HepG2 (cell line): ENCODE measurements around the gene STIMATE. TPM values are rescaled to one million over a fixed set of nuclear protein-coding genes. Genes with fewer than 3 reads are reported as not detected.

Experiments
- ATAC-seq: fragments of 200-7000 bp; cut with Tn5 transposase; 3 replicates; pipeline ENCODE4 v1.9.1; 2020; ENCODE audit warnings: mild to moderate bottlenecking, moderate library complexity
- BruUV-seq: library from RNA; stranded (reverse); fragments of 400-500 nt; replicated peaks from 2 replicates; lab custom pipeline; 2021; lab: Mats Ljungman, UMichigan
- CTCF ChIA-PET: fragments of 300-600 bp; formaldehyde crosslinking; extraction: SDS; loops from one replicate; lab custom pipeline; 2021; ENCODE audit warnings: low total read pairs, inconsistent platforms, low intra/inter-chr PET ratio; lab: Yijun Ruan, JAX
- POLR2A ChIA-PET: fragments of 350-600 bp; sonication (Branson Sonifier 250); formaldehyde crosslinking; loops from one replicate; lab custom pipeline; 2020; ENCODE audit warnings: antibody characterized with exemption, inconsistent platforms; lab: Yijun Ruan, JAX
- DNase-seq: peaks from one replicate; pipeline ENCODE4 v3.0.0-alpha.2; 2015; ENCODE audit warnings: low spot score
- FAIRE-seq: peaks from 3 replicates; lab custom pipeline; 2011; peaks lifted over from hg19 to GRCh38; lab: Jason Lieb, UNC
- H2AFZ ChIP-seq: one replicate; pipeline ENCODE4 v1.6.1; 2011; ENCODE audit warnings: low read length, inconsistent platforms
- H3K27ac ChIP-seq: fragments of 300-600 bp; 3 replicates; pipeline ENCODE4 v1.8.0; 2011; ENCODE audit warnings: mixed run types, mild to moderate bottlenecking, mixed read lengths, low read length, inconsistent platforms; ENCODE audit not compliant: insufficient read depth; ENCODE audit errors: extremely low read length
- H3K27me3 ChIP-seq, 2 experiments: fragments of 200-600 bp in 1 of 2; 2 replicates in 1 of 2; 3 replicates in 1 of 2; pipeline versions ENCODE4 v1.6.0 to v1.8.0; 2011; ENCODE audit warnings: low read length in 2 of 2, mild to moderate bottlenecking in 2 of 2, moderate library complexity in 2 of 2, inconsistent platforms in 1 of 2; ENCODE audit not compliant: insufficient read depth in 2 of 2, control insufficient read depth in 1 of 2
- H3K36me3 ChIP-seq, 2 experiments: fragments of 200-600 bp in 1 of 2; replicated peaks in 1 of 2; 2 replicates in 1 of 2; 3 replicates in 1 of 2; pipeline versions ENCODE4 v1.5.1 to v1.8.0; 2011; ENCODE audit warnings: low read length in 2 of 2, inconsistent platforms in 1 of 2; ENCODE audit not compliant: insufficient read depth in 2 of 2, control insufficient read depth in 1 of 2
- H3K4me1 ChIP-seq: 2 replicates; pipeline ENCODE4 v1.5.1; 2012; ENCODE audit warnings: low read length, inconsistent platforms; ENCODE audit not compliant: insufficient read depth
- H3K4me2 ChIP-seq: 2 replicates; pipeline ENCODE4 v1.6.0; 2011; ENCODE audit warnings: low read depth, low read length, inconsistent platforms
- H3K4me3 ChIP-seq, 3 experiments: fragments of 200-600 bp in 1 of 3; sonication (generic), shearing (Covaris generic) in 1 of 3; replicated peaks in 1 of 3; 2 replicates each; pipeline ENCODE4 v1.5.1; 2011 to 2016; ENCODE audit warnings: low read length in 3 of 3, inconsistent platforms in 2 of 3, low read depth in 2 of 3, mild to moderate bottlenecking in 2 of 3, control low read depth in 1 of 3, mixed read lengths in 1 of 3; ENCODE audit not compliant: insufficient read depth in 1 of 3
- H3K79me2 ChIP-seq: one replicate; pipeline ENCODE4 v1.6.1; 2011; ENCODE audit warnings: low read length, inconsistent platforms; ENCODE audit not compliant: insufficient read depth
- H3K9ac ChIP-seq: 2 replicates; pipeline ENCODE4 v1.6.0; 2011; ENCODE audit warnings: mild to moderate bottlenecking, low read depth, low read length, inconsistent platforms; ENCODE audit not compliant: insufficient read depth
- H3K9me3 ChIP-seq: 2 replicates; pipeline ENCODE4 v1.5.1; 2012; ENCODE audit warnings: mild to moderate bottlenecking, low read length
- H4K20me1 ChIP-seq: 2 replicates; pipeline ENCODE4 v1.6.0; 2011; ENCODE audit warnings: inconsistent platforms, mild to moderate bottlenecking, low read length, moderate library complexity; ENCODE audit not compliant: insufficient read depth
- CENPX ChIP-seq: sonication (generic); formaldehyde crosslinking; IDR thresholded peaks from 2 replicates; pipeline ENCODE4 v1.9.0; 2021; ENCODE audit warnings: mild to moderate bottlenecking, missing genetic modification reagents, moderate library complexity
- HMG20A ChIP-seq: IDR thresholded peaks from 2 replicates; pipeline ENCODE4 v1.6.1; 2016; ENCODE audit warnings: borderline replicate concordance
- NCOA1 ChIP-seq: sonication (generic); formaldehyde crosslinking; IDR thresholded peaks from 2 replicates; pipeline ENCODE4 v1.9.0; 2021; ENCODE audit warnings: missing genetic modification reagents
- PHF8 ChIP-seq: sonication (generic); formaldehyde crosslinking; IDR thresholded peaks from 2 replicates; pipeline ENCODE4 v1.5.0; 2020; ENCODE audit warnings: missing genetic modification reagents
- RELA ChIP-seq: sonication (generic); formaldehyde crosslinking; IDR thresholded peaks from 2 replicates; pipeline ENCODE4 v1.4.0; 2020; ENCODE audit warnings: missing genetic modification reagents
- ZBTB42 ChIP-seq: sonication (generic); formaldehyde crosslinking; IDR thresholded peaks from 2 replicates; pipeline ENCODE4 v1.5.0; 2020; ENCODE audit warnings: mild to moderate bottlenecking, missing genetic modification reagents
- ZNF337 ChIP-seq: sonication (generic); formaldehyde crosslinking; IDR thresholded peaks from 2 replicates; pipeline ENCODE4 v1.5.1; 2020; ENCODE audit warnings: missing genetic modification reagents, low read depth, mild to moderate bottlenecking, borderline replicate concordance
- ZNF552 ChIP-seq: sonication (generic); formaldehyde crosslinking; IDR thresholded peaks from 2 replicates; pipeline ENCODE4 v1.9.0; 2022; ENCODE audit warnings: missing genetic modification reagents, mild to moderate bottlenecking, borderline replicate concordance
- ZNF572 ChIP-seq: sonication (generic); formaldehyde crosslinking; IDR thresholded peaks from 2 replicates; pipeline ENCODE4 v1.5.1; 2020; ENCODE audit warnings: mild to moderate bottlenecking, missing genetic modification reagents
- WGBS: methylation state at CpG from one replicate; pipeline ENCODE4 v1.1.6; 2017; ENCODE audit warnings: low lambda C conversion rate; 5-methylcytosine and 5-hydroxymethylcytosine counted together
- in situ Hi-C: cut with HindIII; loops from 2 replicates; pipeline ENCODE4 v1.10.0; 2017; ENCODE audit warnings: low pct_unique_long_range_greater_than_20kb; ENCODE audit not compliant: extremely low pct_ligation_motif_present
- intact Hi-C: fragments of 100-400 bp; cut with micrococcal nuclease; formaldehyde crosslinking; loops from one replicate; pipeline ENCODE4 v1.10.0; 2022; ENCODE audit not compliant: unreplicated experiment
- polyA plus RNA-seq, 8 experiments: library from polyadenylated mRNA; depleted of rRNA in 3 of 8; stranded (reverse) in 7 of 8; unstranded in 1 of 8; fragments of >200 nt; fragmentation: Illumina TruSeq in 4 of 8; extraction: Trizol in 4 of 8; gene quantifications; 2 replicates each; pipeline versions ENCODE4 v1.2.1 to v1.2.3, GENCODE V29; 2011 to 2016; ENCODE audit warnings: low read depth in 4 of 8, missing spikeins in 1 of 8, mixed read lengths in 1 of 8; ENCODE audit not compliant: insufficient read depth in 1 of 8
- total RNA-seq, 5 experiments: library from RNA; depleted of rRNA; stranded (reverse); fragments of >200 nt; fragmentation: Illumina TruSeq; extraction: Trizol; gene quantifications; 2 replicates each; pipeline ENCODE4 v1.2.3, GENCODE V29; 2016; ENCODE audit warnings: low read depth in 1 of 5
- TF ChIP-seq, protein P1 (sequence below): sonication (generic); formaldehyde crosslinking; IDR thresholded peaks from 2 replicates; pipeline ENCODE4 v1.4.0; 2020; ENCODE audit warnings: mild to moderate bottlenecking, missing genetic modification reagents
- TF ChIP-seq, protein P2 (sequence below): IDR thresholded peaks from 2 replicates; pipeline ENCODE4 v1.6.1; 2018; ENCODE audit warnings: missing genetic modification reagents, mild to moderate bottlenecking, missing compliant biosample characterization
- TF ChIP-seq, protein P3 (sequence below): sonication (generic); formaldehyde crosslinking; IDR thresholded peaks from 2 replicates; pipeline ENCODE4 v1.8.0; 2022; ENCODE audit warnings: mild to moderate bottlenecking, missing genetic modification reagents, borderline replicate concordance
- TF ChIP-seq, protein P4 (sequence below): sonication (generic); formaldehyde crosslinking; IDR thresholded peaks from 2 replicates; pipeline ENCODE4 v1.4.0; 2020; ENCODE audit warnings: mild to moderate bottlenecking, missing genetic modification reagents

Gene STIMATE
- total and polyA plus RNA-seq, 2 of the 13 experiments (the other 11 are each of a cell fraction or from before 2014, with no cell fraction given): 5.7 to 11.7 TPM

DNA sequence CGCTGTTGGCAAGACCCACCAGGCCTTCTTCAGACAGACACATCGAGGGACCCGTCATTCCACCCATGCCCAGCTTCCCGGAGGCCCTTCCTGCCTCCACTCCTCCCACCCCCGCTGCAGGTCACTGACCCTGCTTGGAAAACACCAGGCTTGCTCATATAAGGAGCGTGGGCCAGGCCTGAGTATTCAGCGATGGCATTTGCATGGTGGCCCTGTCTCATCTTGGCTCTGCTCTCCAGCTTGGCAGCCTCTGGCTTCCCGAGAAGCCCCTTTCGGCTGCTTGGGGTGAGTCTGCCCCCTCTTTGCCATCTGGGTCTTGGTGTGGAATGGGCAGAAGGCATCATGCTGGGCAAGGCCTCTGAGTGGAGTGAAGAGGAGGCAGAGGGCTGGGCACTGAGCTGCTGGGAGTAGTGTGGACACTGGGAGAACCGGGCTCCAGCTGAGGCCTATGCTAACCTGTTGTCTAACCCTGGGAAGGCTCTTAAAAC, 102.7 kb downstream of the STIMATE start, which contains the start of gene ITIH3 (continued):
- TF ChIP-seq PHF8 (peak; percentile 64), CENPX (CRISPR knock-in tag) (no peak), ZBTB42 (no peak)
- TF ChIP-seq, protein P1, sequence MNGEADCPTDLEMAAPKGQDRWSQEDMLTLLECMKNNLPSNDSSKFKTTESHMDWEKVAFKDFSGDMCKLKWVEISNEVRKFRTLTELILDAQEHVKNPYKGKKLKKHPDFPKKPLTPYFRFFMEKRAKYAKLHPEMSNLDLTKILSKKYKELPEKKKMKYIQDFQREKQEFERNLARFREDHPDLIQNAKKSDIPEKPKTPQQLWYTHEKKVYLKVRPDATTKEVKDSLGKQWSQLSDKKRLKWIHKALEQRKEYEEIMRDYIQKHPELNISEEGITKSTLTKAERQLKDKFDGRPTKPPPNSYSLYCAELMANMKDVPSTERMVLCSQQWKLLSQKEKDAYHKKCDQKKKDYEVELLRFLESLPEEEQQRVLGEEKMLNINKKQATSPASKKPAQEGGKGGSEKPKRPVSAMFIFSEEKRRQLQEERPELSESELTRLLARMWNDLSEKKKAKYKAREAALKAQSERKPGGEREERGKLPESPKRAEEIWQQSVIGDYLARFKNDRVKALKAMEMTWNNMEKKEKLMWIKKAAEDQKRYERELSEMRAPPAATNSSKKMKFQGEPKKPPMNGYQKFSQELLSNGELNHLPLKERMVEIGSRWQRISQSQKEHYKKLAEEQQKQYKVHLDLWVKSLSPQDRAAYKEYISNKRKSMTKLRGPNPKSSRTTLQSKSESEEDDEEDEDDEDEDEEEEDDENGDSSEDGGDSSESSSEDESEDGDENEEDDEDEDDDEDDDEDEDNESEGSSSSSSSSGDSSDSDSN: 0 out of 2 replicates have a peak, but pooled peaks have one; percentile 22
- TF ChIP-seq, protein P2, sequence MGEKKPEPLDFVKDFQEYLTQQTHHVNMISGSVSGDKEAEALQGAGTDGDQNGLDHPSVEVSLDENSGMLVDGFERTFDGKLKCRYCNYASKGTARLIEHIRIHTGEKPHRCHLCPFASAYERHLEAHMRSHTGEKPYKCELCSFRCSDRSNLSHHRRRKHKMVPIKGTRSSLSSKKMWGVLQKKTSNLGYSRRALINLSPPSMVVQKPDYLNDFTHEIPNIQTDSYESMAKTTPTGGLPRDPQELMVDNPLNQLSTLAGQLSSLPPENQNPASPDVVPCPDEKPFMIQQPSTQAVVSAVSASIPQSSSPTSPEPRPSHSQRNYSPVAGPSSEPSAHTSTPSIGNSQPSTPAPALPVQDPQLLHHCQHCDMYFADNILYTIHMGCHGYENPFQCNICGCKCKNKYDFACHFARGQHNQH (CRISPR knock-in tag): 0 out of 2 replicates have a peak, but pooled peaks have one; percentile 38

DNA sequence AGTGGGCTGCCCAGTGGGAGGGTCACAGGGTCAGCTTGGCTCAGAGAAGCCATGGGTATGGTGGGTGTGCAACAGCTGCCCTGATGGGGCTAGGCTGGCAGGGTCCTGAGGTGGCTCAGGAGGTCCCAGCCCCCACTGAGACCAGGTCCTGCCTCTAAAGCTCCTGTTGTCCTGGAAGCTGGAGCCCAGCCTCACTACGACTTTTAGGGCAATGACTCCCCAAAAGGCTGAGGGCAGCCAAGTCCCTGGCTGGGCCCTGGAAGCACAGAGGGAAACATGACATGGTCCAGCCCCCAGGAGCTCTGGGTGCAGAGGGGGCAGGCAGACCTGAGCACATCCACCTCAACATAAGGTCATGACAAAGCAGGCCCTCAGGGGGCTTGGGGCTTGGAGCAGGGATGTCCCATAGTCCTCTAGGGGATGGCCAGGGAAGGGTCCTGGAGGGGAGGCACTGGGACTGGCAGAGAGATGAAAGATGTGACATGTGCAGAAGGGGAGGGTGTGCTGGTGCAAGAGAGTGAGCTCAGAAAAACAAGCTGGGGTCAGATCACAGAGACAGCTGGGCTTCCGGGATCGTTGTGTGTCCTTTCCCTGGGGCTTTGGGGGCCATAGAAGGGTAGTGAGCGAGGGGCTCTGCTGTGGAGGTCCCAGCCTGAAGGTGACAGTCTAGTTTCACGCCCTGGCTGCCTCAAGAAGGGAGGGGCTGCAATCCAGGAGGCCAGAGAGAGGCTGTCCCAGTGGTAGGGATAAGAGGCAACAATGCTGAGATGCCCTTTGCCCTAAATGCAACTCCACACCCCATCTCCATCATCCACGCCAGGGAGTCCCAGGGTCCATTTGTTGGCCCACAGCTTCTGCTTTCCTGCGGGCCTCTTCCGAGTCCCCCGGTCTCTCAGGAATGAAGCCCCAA, 103.4 kb downstream of the STIMATE start:
- POLR2A ChIA-PET: interaction anchor here (0.9 to 10.9 kb wide), 13 partner anchors 12 to 366 kb away, joined by 3 to 466 read pairs (median 6); partner anchors contain the start of genes ITIH1, ITIH4, NEK4 and SPCS1
- DNase-seq (peak; percentile 32), ATAC-seq (peak; percentile 28), FAIRE-seq (peak; percentile 18)
- Histone ChIP-seq H3K9me3 (no peaks in the 10 kb centered on the region), H3K79me2 (peaks cover 4% of the 10 kb centered on the region), H3K4me3 (peak overlapping the region; percentile 59 to 76 (median 76); a peak in 5 of 6 replicates), H3K27ac (peak overlapping the region; percentile 87), H2AFZ (no peak overlapping the region), H4K20me1 (no peaks in the 10 kb centered on the region), H3K4me1 (peaks cover 100% of the 10 kb centered on the region), H3K27me3 (no peaks in the 10 kb centered on the region), H3K9ac (peak overlapping the region; percentile 75), H3K4me2 (peak overlapping the region; percentile 93), H3K36me3 (peaks cover 9 to 18% of the 10 kb centered on the region in 2 experiments; a peak in 3 of 5 replicates)
- in situ Hi-C loops: no loop called here
- CTCF ChIA-PET: no interaction called here
- intact Hi-C loops: no loop called here
- no TSS peak for BruUV-seq
- 3% methylated on average over 6 of the region's 9 CpGs for WGBS
- TF ChIP-seq, protein P3, sequence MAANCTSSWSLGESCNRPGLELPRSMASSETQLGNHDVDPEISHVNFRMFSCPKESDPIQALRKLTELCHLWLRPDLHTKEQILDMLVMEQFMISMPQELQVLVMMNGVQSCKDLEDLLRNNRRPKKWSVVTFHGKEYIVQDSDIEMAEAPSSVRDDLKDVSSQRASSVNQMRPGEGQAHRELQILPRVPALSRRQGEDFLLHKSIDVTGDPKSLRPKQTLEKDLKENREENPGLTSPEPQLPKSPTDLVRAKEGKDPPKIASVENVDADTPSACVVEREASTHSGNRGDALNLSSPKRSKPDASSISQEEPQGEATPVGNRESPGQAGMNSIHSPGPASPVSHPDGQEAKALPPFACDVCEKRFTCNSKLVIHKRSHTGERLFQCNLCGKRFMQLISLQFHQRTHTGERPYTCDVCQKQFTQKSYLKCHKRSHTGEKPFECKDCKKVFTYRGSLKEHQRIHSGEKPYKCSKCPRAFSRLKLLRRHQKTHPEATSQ: no peak
- 0 out of 2 replicates have a peak, but pooled peaks have one; percentile 29 for TF ChIP-seq RELA (CRISPR knock-in tag)
- TF ChIP-seq, protein P4, sequence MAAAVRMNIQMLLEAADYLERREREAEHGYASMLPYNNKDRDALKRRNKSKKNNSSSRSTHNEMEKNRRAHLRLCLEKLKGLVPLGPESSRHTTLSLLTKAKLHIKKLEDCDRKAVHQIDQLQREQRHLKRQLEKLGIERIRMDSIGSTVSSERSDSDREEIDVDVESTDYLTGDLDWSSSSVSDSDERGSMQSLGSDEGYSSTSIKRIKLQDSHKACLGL (CRISPR knock-in tag): peak; percentile 8; the same call in 1 of the 2 replicates
- TF ChIP-seq NCOA1 (CRISPR knock-in tag): peak; percentile 34; the same call in 1 of the 2 replicates
- TF ChIP-seq HMG20A (CRISPR knock-in tag): no peak
- TF ChIP-seq ZNF337 (CRISPR knock-in tag): 0 out of 2 replicates have a peak, but pooled peaks have one; percentile 27
- 0 out of 2 replicates have a peak, but pooled peaks have one; percentile 61 for TF ChIP-seq ZNF572
- TF ChIP-seq ZNF552: 0 out of 2 replicates have a peak, but pooled peaks have one; percentile 19
